ENCODE data around the gene CCDC57. TPM values are rescaled to one million over a fixed set of nuclear protein-coding genes. Genes with fewer than 3 reads are reported as not detected.

The CCDC57 gene
- polyA plus RNA-seq, 1 donor, result 29.9 TPM

DNA sequence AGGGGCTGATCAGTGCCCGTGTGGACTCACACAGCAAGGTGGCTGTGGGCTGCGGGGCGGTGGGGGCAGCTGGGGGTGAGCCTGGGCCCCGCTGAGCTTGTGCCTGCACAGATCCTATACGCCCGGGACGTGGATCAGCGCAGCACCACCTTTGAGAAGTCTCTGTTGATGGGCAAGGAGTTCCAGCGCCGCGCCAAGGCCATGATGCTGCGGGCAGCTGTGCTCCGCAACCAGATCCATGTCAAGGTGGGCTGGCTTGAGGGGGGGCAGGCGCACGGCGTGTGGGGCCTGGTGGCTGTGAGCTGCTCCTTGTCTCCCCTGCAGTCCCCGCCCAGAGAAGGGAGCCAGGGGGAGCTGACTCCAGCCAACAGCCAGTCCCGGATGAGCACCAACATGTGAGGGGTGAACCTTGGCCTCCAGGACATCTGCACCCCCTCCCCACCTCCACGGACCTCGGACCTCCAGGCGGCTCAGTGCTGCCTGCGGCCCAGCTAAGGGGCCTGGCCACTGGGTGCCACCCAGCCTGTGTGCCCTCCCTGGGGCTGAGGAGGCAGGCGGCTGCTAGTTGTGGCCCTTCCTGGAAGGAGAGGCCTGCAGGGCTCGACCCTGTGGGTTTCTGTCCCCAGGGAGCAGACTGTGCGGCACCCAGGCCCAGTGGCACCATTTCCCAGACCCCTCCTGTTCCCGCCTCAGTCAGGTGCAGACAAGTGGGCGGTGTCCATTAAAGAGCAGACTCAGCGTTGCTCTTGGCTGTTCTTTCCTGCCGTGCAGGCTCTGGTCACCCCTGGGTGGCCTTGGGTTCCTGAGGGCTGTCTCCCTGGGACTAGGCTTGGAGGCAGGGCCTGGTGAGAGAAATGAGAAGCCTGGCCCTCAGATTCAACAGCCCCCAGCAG, 155.7 kb downstream of the CCDC57 start:
- DNase-seq, result no peak

DNA sequence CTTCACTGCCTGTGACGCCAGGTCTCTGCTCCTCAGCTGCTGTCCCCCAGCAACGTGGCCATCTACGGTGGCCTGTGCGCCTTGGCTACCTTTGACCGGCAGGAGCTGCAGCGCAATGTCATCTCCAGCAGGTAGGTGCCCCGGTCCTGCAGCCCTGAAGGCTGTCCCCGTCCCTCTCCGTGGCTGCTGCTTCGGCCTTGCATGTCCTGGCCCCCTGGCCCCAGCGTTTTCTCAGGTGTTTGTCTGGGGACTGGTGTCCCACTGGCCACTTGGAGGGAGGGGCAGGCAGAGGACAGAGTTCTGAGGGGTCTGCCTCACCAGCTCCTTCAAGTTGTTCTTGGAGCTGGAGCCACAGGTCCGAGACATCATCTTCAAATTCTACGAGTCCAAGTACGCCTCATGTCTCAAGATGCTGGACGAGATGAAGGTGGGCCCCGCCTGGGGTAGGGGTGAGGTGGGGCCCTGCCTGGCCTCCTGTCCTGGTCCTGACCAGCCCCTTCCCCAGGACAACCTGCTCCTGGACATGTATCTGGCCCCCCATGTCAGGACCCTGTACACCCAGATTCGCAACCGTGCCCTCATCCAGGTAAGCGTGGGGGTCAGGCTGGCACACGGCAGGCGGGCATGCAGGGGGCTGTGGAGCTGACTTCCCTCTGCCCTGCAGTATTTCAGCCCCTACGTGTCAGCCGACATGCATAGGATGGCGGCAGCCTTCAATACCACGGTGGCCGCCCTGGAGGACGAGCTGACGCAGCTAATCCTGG, 156.5 kb downstream of the CCDC57 start:
- no peak for DNase-seq

DNA sequence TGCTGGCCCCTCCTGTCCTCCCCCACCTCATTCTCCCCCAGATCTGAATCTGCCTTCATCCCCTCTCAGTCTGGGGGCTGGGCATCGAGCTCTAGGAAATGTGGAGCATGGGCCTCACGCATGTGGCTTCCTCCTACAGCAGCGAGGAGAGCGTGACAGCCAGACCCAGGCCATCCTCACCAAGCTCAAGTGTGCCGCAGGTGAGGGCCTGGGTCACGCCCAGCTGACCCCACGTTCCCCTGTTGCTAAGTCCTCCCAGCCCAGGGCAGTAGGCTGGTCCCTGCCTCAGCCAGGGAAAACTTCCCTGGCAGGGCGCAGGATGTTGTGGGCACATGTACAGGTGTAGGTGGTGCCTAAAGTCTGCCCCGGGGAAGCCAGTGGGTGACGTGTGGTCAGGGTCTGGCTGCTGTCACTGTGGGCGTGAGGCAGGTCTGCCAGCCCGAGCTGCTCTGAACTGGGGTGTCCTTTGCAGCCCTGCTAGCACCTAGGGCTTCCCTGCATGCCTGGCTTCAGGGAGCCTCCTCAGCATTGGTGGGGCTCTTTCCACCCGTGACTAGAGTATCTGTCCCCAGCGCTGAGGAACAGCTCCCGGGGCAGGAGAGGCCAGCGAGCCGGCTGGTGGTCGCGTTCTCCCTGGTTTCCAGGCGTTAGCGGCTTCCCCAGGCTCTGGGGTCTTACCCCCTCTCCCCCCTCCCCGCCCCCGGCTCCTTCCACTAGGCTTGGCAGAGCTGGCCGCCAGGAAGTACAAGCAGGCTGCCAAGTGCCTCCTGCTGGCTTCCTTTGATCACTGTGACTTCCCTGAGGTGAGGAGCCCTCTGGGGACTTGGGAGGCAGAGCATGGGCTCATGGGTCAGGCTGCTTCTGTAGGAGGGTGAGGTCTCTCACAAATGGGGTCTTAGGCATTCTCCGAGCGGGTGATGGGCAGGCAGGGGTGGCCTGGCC, 157.3 kb downstream of the CCDC57 start:
- no peak for DNase-seq

DNA sequence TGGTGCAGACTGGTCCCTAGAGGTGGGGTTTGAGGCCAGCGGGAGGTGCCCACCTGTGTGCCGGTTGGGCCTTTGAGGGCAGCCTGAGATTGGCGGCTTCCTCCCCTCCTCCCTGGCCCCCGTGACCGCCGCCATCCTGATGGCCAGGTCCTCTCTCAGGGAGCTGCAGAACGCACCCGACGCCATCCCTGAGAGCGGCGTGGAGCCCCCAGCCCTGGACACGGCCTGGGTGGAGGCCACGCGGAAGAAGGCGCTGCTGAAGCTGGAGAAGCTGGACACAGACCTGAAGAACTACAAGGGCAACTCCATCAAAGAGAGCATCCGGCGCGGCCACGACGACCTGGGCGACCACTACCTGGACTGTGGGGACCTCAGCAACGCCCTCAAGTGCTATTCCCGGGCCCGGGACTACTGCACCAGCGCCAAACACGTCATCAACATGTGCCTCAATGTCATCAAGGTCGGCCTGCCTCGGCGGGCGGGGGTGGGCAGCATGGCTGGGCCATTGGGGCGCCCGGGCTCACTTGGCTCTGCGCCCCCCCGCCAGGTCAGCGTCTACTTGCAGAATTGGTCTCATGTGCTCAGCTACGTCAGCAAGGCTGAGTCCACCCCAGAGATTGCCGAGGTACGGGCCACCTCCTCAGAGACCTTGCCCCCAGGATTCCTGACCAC, 158.2 kb downstream of the CCDC57 start:
- no peak for DNase-seq

GRCh38 chr17:82053556-82054263, 158.9 kb downstream of the CCDC57 start:
- no peak for DNase-seq

- no peak for DNase-seq
Measured at GRCh38 chr17:82053130-82053529, 159.5 kb downstream of the CCDC57 start.

DNA sequence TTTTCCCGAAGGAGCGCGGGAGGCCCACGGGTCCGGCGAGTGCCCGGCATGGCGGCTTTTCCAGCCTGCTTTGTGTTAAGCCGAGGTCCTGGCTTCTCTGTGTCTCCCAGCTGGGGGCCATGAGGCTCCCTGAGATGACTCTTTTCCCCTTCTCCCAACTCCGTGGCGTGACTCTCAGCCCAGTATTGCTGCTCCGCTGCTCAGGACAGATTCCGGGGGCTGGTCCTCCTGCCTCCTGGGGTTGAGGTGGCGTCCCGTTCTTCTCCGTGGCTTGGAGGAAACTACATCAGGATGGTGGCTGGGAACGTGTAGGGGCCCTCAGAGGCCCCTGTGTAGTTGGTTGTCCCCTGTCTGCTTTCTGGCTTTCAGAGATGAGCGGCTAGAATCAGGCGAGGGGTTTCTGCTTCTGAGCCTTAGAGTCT, 160.0 kb downstream of the CCDC57 start:
- no peak for DNase-seq

DNA sequence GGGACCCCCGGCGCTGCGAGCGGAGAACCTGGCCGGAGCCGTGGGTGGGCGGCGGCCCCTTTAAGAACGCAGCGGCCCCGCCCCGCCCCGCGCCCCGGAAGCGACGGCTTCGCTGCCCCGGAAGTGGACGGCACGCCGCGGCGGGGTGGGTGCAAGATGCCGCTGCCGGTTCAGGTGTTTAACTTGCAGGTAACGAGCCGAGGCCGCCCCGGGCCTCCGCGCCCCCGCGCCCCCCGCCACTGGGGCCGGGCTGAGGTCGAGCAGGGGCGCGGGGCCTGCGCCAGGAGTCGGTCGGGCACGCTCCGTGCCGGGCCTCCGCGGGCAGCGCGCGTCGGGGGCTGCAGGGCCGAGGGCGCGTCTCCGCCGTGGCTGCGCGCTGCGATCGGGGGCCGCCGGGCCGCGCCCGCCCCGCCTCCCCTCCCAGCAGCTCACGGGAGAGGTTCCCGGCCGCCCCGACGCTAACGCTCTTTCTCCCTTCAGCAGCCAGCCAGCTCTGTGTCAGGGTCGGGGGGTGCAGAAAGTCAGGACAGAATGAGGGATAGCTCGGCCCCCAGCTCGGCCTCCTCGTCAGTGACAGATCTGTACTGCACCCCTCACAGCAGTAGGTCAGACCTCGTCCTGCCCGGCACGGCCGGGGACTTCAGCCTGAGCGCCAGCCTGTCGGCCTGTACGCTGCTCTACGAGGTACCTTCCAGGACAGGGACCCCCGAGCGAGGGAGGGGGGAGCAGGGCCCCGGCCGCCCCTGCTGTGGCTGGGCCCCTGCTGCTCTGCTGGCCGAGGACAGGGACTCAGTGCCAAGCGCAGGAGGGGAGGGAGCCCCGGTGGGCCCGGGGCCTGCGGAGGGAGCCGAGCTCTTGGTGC, 160.6 kb downstream of the CCDC57 start, which contains the start of the genes GPS1 and RFNG:
TSS of gene GPS1 (plus strand) at position 123 of the 862 bp plus-strand sequence. CDS start at position 157, 34 bp downstream.
TSS of gene RFNG (minus strand) at position 36 of the 862 bp plus-strand sequence. CDS start 45 bp downstream, outside the sequence.
- DNase-seq, result peak; percentile 74

Other genes starting within 250 kb of the CCDC57 start
- 30.0 TPM for gene ASPSCR1, start 235.2 kb downstream of the CCDC57 start, polyA plus RNA-seq (ENCODE audit: insufficient read length)
- 36.0 TPM for gene CENPX, start 190.0 kb downstream of the CCDC57 start, polyA plus RNA-seq (ENCODE audit: insufficient read length)
- gene LRRC45, start 189.5 kb downstream of the CCDC57 start, polyA plus RNA-seq (ENCODE audit: insufficient read length), result 10.6 TPM
- 7.1 TPM for gene RAC3, start 181.2 kb downstream of the CCDC57 start, polyA plus RNA-seq (ENCODE audit: insufficient read length)
- gene DCXR, start 175.1 kb downstream of the CCDC57 start, polyA plus RNA-seq (ENCODE audit: insufficient read length), result 31.5 TPM
- gene RFNG, start 161.0 kb downstream of the CCDC57 start, polyA plus RNA-seq (ENCODE audit: insufficient read length), result 34.8 TPM
- gene GPS1, start 160.9 kb downstream of the CCDC57 start, polyA plus RNA-seq (ENCODE audit: insufficient read length), result 84.4 TPM
- 63.4 TPM for gene DUS1L, start 147.0 kb downstream of the CCDC57 start, polyA plus RNA-seq (ENCODE audit: insufficient read length)
- gene FASN, start 114.6 kb downstream of the CCDC57 start, polyA plus RNA-seq (ENCODE audit: insufficient read length), result 34.7 TPM
- gene SLC16A3, start 16.2 kb upstream of the CCDC57 start, polyA plus RNA-seq (ENCODE audit: insufficient read length), result 34.8 TPM
- 81.9 TPM for gene CSNK1D, start 60.9 kb upstream of the CCDC57 start, polyA plus RNA-seq (ENCODE audit: insufficient read length)
- 0.45 TPM for gene CD7, start 104.8 kb upstream of the CCDC57 start, polyA plus RNA-seq (ENCODE audit: insufficient read length)
- gene SECTM1, start 120.9 kb upstream of the CCDC57 start, polyA plus RNA-seq (ENCODE audit: insufficient read length), result 5.5 TPM
- gene TEX19, start 146.4 kb upstream of the CCDC57 start, polyA plus RNA-seq (ENCODE audit: insufficient read length), result not detected
- 12.6 TPM for gene UTS2R, start 158.9 kb upstream of the CCDC57 start, polyA plus RNA-seq (ENCODE audit: insufficient read length)
- 27.4 TPM for gene HEXD, start 205.5 kb upstream of the CCDC57 start, polyA plus RNA-seq (ENCODE audit: insufficient read length)
- 21.5 TPM for gene OGFOD3, start 205.7 kb upstream of the CCDC57 start, polyA plus RNA-seq (ENCODE audit: insufficient read length)
- 39.6 TPM for gene CYBC1, start 237.9 kb upstream of the CCDC57 start, polyA plus RNA-seq (ENCODE audit: insufficient read length)
- gene NARF, start 245.9 kb upstream of the CCDC57 start, polyA plus RNA-seq (ENCODE audit: insufficient read length), result 53.8 TPM

All from hindlimb muscle (tissue), 1 donor.